Stomach (tissue), 9 donors: ENCODE data around the gene IL20. TPM values are rescaled to one million over a fixed set of nuclear protein-coding genes. Genes with fewer than 3 reads are reported as not detected.

ENCODE experiments used
- DNase-seq, 2 donors: peaks; one replicate each; pipeline versions ENCODE4 v3.0.0 to v3.0.0-alpha.2; 2013 to 2019
- H3K27ac ChIP-seq, 5 donors: fragments of 200-600 bp in 4 of 5; sonication (generic) in 4 of 5; one replicate each; pipeline ENCODE4 v1.5.1; 2013 to 2019; ENCODE audit warnings: mild to moderate bottlenecking in 1 of 5, moderate library complexity in 1 of 5
- H3K27me3 ChIP-seq, 3 donors: fragments of 200-600 bp; sonication (generic); one replicate each; pipeline ENCODE4 v1.5.1; 2017 to 2019; ENCODE audit warnings: mixed run types in 1 of 3
- H3K36me3 ChIP-seq, 4 donors: fragments of 200-600 bp; sonication (generic); 1 replicate in 3 of 4; 2 replicates in 1 of 4; pipeline ENCODE4 v1.5.1; 2016 to 2019
- H3K4me1 ChIP-seq, 4 donors: fragments of 200-600 bp; sonication (generic); one replicate each; pipeline ENCODE4 v1.5.1; 2016 to 2019
- H3K4me3 ChIP-seq, 4 donors: fragments of 200-600 bp; sonication (generic) in 3 of 4; one replicate each; pipeline ENCODE4 v1.5.1; 2016 to 2019; ENCODE audit warnings: mild to moderate bottlenecking in 1 of 4
- H3K9me3 ChIP-seq, 4 donors: fragments of 200-600 bp; sonication (generic); one replicate each; pipeline ENCODE4 v1.5.1; 2016 to 2019
- CTCF ChIP-seq, 7 experiments: fragments of 450-650 bp in 4 of 7; fragments of 200-600 bp in 3 of 7; sonication (generic) in 3 of 7; IDR thresholded peaks; one replicate each; pipeline ENCODE4 v1.5.1; 2016 to 2019; ENCODE audit warnings: antibody characterized with exemption in 7 of 7, control low read depth in 2 of 7, mild to moderate bottlenecking in 1 of 7
- EP300 ChIP-seq: sonication (generic); formaldehyde crosslinking; IDR thresholded peaks from one replicate; pipeline ENCODE4 v1.6.1; 2017; ENCODE audit warnings: antibody characterized with exemption
- POLR2A ChIP-seq, 4 donors: fragments of 450-650 bp; IDR thresholded peaks; one replicate each; pipeline ENCODE4 v1.6.1; 2016; ENCODE audit warnings: antibody characterized with exemption in 4 of 4, control low read depth in 2 of 4, mild to moderate bottlenecking in 1 of 4, moderate library complexity in 1 of 4
- POLR2AphosphoS5 ChIP-seq, 3 donors: sonication (generic); formaldehyde crosslinking; IDR thresholded peaks; one replicate each; pipeline ENCODE4 v1.6.1; 2016; ENCODE audit warnings: antibody characterized with exemption in 3 of 3
- WGBS, 5 donors: extraction: QIAGEN DNeasy Blood & Tissue Kit in 3 of 5; methylation state at CpG; one replicate each; pipeline versions ENCODE4 v1.1.5 to v1.1.7; 2013 to 2018; 5-methylcytosine and 5-hydroxymethylcytosine counted together
- intact Hi-C: fragments of 100-400 bp; cut with DNase I; formaldehyde crosslinking; loops from one replicate; pipeline ENCODE4 v1.15.1; 2023; ENCODE audit warnings: low total_unique reads
- polyA plus RNA-seq, 3 donors: library from polyadenylated mRNA; stranded (reverse); fragments of 200-250 nt; gene quantifications; one replicate each; pipeline ENCODE4 v1.2.3, GENCODE V29; 2013
- total RNA-seq, 5 donors: library from RNA; depleted of rRNA; stranded (reverse); fragments of >200 nt; gene quantifications; one replicate each; pipeline versions ENCODE4 v1.1.0 to v1.2.3, GENCODE V29; 2014 to 2016
- donor health status: healthy with polysubstance abuse.
- donor health status: Bipolar disorder and iron deficiency.
- donor health status: healthy.

Gene IL20
- total and polyA plus RNA-seq, 8 donors: 0.13 TPM; not detected in 7

- Histone ChIP-seq H3K4me1 (peaks cover 0 to 9% (median 4%) of the 10 kb centered on the region in 4 donors), H3K27me3 (no peaks in the 10 kb centered on the region), H3K27ac (peak overlapping the region in 1 of 5 donors; percentile 24), H3K36me3 (no peaks in the 10 kb centered on the region), H3K9me3 (no peaks in the 10 kb centered on the region), H3K4me3 (no peak overlapping the region)
- 57 to 68% (median 60%) methylated on average over 2 of the region's 2 CpGs for WGBS, 5 donors
- DNase-seq: peak in 1 of 2 donors; percentile 27
- TF ChIP-seq POLR2AphosphoS5 (IDR thresholded peaks at IDR 0.05) (no peak), EP300 (no peak), POLR2A (IDR thresholded peaks at IDR 0.05) (no peak), CTCF (IDR thresholded peaks at IDR 0.05) (no peak)
- intact Hi-C loops: no loop called here
These were observed 639 bp downstream of the IL20 start for GRCh38 chr1:206866062-206866461.

GRCh38 chr1:206867239-206867638 is 1.8 kb downstream of the IL20 start:
- no peak for DNase-seq
- no peaks in the 10 kb centered on the region for H3K27me3 ChIP-seq
- no peak overlapping the region for H3K27ac ChIP-seq
- 80 to 92% (median 91%) methylated on average over 1 of the region's 1 CpG for WGBS, 5 donors
- intact Hi-C loops: no loop called here
- no peaks in the 10 kb centered on the region for H3K36me3 ChIP-seq
- no peak overlapping the region for H3K4me3 ChIP-seq
- peaks cover 0 to 1% (median 0%) of the 10 kb centered on the region in 4 donors for H3K9me3 ChIP-seq
- TF ChIP-seq POLR2AphosphoS5 (IDR thresholded peaks at IDR 0.05) (no peak), EP300 (no peak), POLR2A (IDR thresholded peaks at IDR 0.05) (no peak), CTCF (IDR thresholded peaks at IDR 0.05) (no peak)
- H3K4me1 ChIP-seq: peaks cover 0 to 9% (median 4%) of the 10 kb centered on the region in 4 donors

GRCh38 chr1:206867716-206868115 is 2.3 kb downstream of the IL20 start:
- TF ChIP-seq POLR2A (IDR thresholded peaks at IDR 0.05) (no peak), EP300 (no peak), CTCF (IDR thresholded peaks at IDR 0.05) (no peak), POLR2AphosphoS5 (IDR thresholded peaks at IDR 0.05) (no peak)
- DNase-seq: no peak
- intact Hi-C loops: no loop called here
- Histone ChIP-seq H3K9me3 (peaks cover 0 to 6% (median 0%) of the 10 kb centered on the region in 4 donors), H3K27ac (no peak overlapping the region), H3K36me3 (no peaks in the 10 kb centered on the region), H3K27me3 (no peaks in the 10 kb centered on the region), H3K4me1 (peaks cover 0 to 9% (median 4%) of the 10 kb centered on the region in 4 donors), H3K4me3 (no peak overlapping the region)

- Histone ChIP-seq H3K4me1 (peaks cover 0 to 9% (median 4%) of the 10 kb centered on the region in 4 donors), H3K36me3 (no peaks in the 10 kb centered on the region), H3K27ac (no peak overlapping the region), H3K27me3 (no peaks in the 10 kb centered on the region), H3K9me3 (peaks cover 0 to 8% (median 0%) of the 10 kb centered on the region in 4 donors), H3K4me3 (no peak overlapping the region)
- no peak for DNase-seq
- TF ChIP-seq POLR2AphosphoS5 (IDR thresholded peaks at IDR 0.05) (no peak), CTCF (IDR thresholded peaks at IDR 0.05) (no peak), POLR2A (IDR thresholded peaks at IDR 0.05) (no peak), EP300 (no peak)
- intact Hi-C loops: no loop called here
- 31 to 52% (median 36%) methylated on average over 1 of the region's 1 CpG for WGBS, 5 donors
These were observed 2.8 kb downstream of the IL20 start for GRCh38 chr1:206868264-206868663.
